NCI-H1417 treated with DMSO at 0.1 percent for 48 hours (cell line): ENCODE data around the gene EPPIN.
"Not testable (repeated sequence)": the region's sequence is repeated elsewhere in the genome, so short reads cannot be mapped to it uniquely, and the experiment has no call there.

Experiments
- DNase-seq: peaks from one replicate; lab custom pipeline; 2025; lab: John Stamatoyannopoulos, UW

Gene EPPIN

GRCh38 chr20:45547206-45547770, at the start of gene EPPIN:
TSS of gene EPPIN (minus strand) at chr20:45547401. CDS start at chr20:45547357, 44 bp downstream.
- DNase-seq, result no peak

DNA sequence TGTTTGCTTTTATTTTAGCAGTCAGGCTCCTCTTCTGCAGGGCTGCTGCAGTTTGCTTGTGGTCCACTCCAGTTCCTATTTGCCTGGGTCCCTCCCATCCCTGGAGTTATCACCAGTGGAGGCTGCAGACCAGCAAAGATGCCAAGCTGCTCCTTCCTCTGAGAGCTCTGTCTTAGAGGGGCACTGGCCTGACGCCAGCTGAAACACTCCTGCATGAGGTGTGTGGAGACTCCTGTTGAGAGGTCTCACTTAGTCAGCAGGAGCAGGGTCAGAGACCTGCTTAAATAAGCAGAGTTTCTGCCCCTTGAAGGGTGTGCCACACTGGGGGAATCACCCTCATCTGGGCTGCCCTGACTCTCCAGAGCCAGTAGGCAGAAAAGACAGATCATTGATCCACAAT, 48.0 kb upstream of the EPPIN start:
- no peak for DNase-seq

- DNase-seq, result no peak
Observed at GRCh38 chr20:45593498-45593897, 46.3 kb upstream of the EPPIN start.

GRCh38 chr20:45592574-45593189, 45.5 kb upstream of the EPPIN start:
- no peak for DNase-seq

DNA sequence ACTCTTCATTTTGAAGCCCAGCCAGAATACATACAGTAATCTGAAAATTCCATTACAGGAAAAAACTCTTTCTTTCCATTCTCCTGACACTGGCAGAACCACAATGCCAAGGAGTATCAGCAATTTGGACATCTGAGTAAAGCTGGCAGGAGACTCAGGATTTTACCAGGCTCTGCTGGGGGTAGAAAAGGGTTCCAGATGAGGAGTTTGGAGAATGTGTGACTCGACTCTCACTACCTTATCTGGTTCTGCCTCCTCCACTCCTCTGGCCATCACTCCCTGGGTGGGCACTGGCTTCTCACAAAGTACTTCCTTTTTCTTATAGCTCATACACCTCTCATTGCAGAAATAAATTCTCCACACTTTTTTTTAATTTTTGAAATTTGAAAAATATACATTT, 42.5 kb upstream of the EPPIN start:
- no peak for DNase-seq

GRCh38 chr20:45588800-45589199, 41.6 kb upstream of the EPPIN start:
- DNase-seq, result no peak

GRCh38 chr20:45585986-45586385, 38.8 kb upstream of the EPPIN start:
- not testable (repeated sequence) for DNase-seq

DNA sequence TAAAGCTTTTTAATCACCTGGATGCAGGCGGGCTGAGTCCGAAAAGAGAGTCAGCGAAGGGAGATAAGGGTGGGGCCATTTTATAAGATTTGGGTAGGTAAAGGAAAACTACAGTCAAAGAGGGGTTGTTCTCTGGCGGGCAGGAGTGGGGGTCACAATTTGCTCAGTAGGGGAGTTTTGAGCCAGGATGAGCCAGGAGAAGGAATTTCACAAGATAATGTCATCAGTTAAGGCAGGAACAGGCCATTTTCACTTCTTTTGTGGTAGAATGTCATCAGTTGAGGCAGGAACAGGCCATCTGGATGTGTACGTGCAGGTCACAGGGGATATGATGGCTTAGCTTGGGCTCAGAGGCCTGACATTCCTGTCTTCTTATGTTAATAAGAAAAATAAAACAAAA, 37.1 kb upstream of the EPPIN start:
- DNase-seq, result not testable (repeated sequence)

GRCh38 chr20:45583502-45583901, 36.3 kb upstream of the EPPIN start:
- DNase-seq, result no peak

DNA sequence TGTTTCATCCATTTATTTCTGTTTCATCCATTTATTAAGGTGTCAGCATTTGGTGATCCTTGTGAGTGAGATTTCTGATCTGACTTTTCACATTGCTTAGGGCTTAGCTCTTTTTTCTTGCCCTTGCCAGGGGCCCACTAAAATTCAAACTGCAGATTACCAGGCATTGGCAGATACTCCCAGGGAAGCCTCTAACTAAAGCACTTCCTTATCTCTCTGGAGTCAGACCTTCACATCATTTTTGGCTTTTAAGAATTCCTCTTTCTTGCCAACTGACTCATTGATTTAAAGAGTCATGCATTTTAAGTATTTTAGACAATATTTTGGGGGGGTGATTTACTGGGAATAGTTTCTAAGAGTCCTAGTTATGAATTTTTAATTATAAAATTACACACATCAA, 34.5 kb upstream of the EPPIN start:
- DNase-seq, result no peak

DNA sequence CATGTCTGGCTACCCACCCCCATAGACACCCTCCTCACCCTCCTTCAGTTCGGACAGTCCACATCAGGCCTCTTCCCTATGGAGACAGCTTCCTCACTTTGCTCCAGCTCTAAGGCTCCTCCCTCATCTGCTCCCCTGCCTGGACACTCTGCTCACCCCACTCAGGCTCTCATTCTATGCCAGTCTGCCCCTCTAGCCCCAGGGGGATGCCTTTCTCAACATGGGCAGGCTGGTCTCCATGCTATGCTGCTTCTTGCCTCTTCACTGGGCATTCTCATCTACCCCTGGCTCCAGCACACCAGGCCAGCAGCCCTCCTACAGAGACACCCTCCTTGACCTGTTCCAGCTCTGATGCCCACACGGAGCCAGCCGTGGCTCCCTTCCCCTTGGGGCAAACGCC, 32.0 kb upstream of the EPPIN start, which contains the start of gene WFDC8:
TSS of gene WFDC8 (minus strand) at position 101 of the 400 bp plus-strand sequence. CDS start at position 64, 37 bp downstream.
- no peak for DNase-seq

- no peak for DNase-seq
Observed at GRCh38 chr20:45578231-45578630, 31.0 kb upstream of the EPPIN start.

DNA sequence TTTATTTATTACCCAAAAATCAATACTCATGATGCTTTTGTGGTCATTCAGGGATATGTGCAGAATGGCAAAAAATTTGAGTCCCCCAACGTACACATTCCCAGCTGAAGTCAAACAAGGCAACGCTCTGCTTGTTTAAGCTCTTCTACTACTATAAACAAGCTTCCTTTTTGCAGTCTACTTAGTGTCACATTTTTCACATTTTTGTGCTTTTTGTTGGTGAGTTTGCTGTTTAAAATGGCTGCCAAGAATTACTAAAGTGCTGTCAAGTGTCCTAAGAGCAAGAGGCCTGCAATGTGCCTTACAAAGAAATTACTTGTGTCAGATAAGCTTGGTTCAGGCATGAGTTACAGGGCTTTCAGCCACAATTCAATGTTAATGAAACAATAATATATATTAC, 29.8 kb upstream of the EPPIN start:
- no peak for DNase-seq

- no peak for DNase-seq
Observed at GRCh38 chr20:45575931-45576330, 28.7 kb upstream of the EPPIN start.

GRCh38 chr20:45569650-45570049, 22.4 kb upstream of the EPPIN start:
- not testable (repeated sequence) for DNase-seq

DNA sequence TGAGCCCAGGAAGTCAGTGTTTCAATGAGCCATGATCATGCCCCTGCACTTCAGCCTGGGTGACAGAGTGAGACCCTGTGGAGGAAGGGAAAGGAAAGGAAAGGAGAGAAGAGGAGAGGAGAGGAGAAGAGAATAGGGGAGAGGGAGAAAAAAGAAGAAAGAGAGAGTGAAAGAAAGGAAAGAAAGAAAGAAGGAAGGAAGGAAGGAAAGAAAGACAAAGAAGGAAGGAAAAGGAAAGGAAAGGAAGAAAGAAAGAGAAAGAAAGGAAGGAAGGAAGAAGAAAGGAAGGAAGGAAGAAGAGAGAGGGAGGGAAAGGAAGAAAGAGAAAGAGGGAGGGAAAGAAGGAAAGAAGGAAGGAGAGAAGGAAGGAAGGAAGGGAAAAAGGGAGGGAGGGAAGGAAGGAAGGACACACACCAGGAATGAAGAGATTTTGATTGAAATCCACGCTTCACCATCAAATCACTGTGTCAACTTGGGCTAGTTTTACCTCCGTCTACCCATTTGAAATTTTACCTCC, 17.6 kb upstream of the EPPIN start:
- no peak for DNase-seq

DNA sequence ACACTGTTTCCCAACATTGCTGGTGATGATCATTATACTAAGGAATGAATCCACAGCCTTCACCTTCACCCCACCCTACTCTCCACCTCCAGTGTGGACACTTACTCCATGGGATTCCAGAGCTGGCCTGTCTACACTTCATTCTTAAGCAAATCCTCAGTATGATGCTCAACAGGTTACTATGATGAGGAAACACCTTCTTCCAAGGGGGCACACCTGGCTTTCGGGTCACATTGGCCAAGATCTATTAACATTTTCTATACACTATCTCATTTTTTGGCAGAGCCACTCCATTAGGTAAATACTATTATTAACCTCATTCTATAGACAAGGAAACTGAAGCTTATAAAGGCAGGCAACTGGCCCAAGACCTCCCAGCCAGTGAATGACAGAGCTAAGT, 8.0 kb upstream of the EPPIN start:
- no peak for DNase-seq

GRCh38 chr20:45552456-45552855, 5.3 kb upstream of the EPPIN start:
- DNase-seq, result no peak

- DNase-seq, result no peak
Observed at GRCh38 chr20:45550765-45551164, 3.6 kb upstream of the EPPIN start.

GRCh38 chr20:45548410-45548809, 1.2 kb upstream of the EPPIN start:
- no peak for DNase-seq

GRCh38 chr20:45545754-45546453, 1.3 kb downstream of the EPPIN start:
- DNase-seq, result no peak

GRCh38 chr20:45545351-45545750, 1.9 kb downstream of the EPPIN start:
- no peak for DNase-seq

- DNase-seq, result no peak
Observed at GRCh38 chr20:45539382-45539781, 7.8 kb downstream of the EPPIN start, which contains the start of gene WFDC6. TSS of gene WFDC6 (minus strand) at chr20:45539482. CDS start at chr20:45539407, 75 bp downstream.
